NOMO-1 (cell line): ENCODE results near the gene MAPK8.

Experiments used
- DNase-seq, 2 experiments: peaks; one replicate each; lab custom pipeline; 2025; ENCODE audit not compliant: unreplicated experiment in 2 of 2; lab: John Stamatoyannopoulos, UW

Gene MAPK8

DNA sequence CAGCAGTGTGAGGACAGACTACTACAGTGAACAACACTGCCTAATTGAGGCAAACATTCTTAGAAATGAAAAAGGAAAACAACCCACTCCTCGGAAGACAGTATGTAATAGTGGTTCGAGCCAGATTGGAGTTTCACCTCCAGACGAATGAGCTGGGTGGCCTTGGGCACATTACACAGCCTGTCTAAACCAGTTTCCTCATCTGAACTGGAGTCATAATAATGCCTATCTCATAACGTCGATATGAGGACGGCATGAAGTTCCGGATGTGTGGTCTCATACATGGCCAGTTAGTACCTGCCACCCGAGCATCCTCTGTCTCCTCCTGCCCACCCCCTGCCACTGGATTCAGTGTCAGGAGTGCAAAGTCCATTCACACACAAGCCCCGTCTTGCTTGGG is 16.2 kb upstream of the MAPK8 start:
- no peak for DNase-seq

- no peak for DNase-seq
Observed at GRCh38 chr10:48291190-48291589, 15.3 kb upstream of the MAPK8 start.

GRCh38 chr10:48292616-48293015 is 13.9 kb upstream of the MAPK8 start:
- DNase-seq, result no peak

DNA sequence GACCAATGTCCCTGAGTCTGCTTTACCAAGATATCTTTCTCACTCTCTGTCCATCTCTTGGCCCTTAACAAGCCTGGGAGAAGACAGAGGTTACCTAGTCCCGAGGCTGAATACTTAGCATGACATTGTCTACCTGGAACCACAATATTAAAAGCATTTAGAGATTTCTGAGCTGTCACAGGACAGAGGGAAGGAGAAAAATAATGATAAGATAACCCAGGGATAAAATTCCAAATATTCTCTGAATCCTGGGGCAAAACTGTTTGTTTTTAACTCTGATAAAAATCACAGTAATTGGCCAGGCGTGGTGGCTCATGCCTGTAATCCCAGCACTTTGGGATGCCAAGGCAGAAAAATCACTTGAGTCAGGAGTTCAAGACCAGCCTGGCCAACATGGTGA is 12.0 kb upstream of the MAPK8 start:
- no peak for DNase-seq

DNA sequence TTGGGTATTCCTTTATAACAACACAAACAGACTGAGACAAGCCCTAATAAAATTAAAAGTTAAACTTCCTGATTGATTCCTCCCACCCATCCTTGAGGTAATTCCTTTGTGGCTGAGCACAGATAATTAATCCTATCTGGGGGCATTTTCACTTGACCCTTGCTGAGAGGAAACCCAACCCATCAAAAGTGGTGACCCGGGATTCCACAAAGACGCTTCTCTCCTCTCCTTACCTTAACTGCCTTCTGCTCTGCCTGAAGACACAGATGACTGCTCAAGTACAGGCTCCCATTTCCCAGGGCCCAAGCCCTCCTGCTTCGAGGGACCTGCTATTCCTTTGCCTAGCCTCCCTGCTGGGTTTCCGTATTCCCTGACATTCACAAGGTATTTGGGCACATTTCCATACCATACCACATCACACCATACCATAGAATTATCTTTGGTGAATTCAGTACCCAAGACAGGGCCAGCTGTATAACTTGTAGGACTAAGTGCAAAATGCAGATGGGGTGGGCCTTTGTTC is 9.8 kb upstream of the MAPK8 start:
- no peak for DNase-seq

- DNase-seq, result no peak
Observed at GRCh38 chr10:48299066-48299465, 7.4 kb upstream of the MAPK8 start.

DNA sequence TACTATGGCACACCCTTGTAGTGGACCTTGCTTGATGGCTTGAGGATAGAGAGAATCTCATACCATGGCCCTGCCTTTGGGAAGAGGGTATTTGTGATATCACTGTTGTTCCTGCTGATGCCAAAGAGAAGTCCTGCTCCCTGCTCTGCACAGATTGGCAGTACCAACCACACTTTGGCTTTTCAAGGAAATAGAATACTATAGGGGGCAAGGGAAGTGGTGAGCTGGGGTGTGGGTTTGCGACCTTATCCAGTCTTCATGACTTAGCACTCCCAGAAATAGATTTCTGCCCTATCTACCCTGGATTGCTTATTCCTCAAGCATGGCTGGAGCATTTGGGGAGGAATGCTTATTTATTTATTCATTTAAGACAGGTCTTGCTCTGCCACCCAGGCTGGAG is 6.8 kb upstream of the MAPK8 start:
- no peak for DNase-seq

GRCh38 chr10:48300556-48300955 is 5.9 kb upstream of the MAPK8 start:
- no peak for DNase-seq

DNA sequence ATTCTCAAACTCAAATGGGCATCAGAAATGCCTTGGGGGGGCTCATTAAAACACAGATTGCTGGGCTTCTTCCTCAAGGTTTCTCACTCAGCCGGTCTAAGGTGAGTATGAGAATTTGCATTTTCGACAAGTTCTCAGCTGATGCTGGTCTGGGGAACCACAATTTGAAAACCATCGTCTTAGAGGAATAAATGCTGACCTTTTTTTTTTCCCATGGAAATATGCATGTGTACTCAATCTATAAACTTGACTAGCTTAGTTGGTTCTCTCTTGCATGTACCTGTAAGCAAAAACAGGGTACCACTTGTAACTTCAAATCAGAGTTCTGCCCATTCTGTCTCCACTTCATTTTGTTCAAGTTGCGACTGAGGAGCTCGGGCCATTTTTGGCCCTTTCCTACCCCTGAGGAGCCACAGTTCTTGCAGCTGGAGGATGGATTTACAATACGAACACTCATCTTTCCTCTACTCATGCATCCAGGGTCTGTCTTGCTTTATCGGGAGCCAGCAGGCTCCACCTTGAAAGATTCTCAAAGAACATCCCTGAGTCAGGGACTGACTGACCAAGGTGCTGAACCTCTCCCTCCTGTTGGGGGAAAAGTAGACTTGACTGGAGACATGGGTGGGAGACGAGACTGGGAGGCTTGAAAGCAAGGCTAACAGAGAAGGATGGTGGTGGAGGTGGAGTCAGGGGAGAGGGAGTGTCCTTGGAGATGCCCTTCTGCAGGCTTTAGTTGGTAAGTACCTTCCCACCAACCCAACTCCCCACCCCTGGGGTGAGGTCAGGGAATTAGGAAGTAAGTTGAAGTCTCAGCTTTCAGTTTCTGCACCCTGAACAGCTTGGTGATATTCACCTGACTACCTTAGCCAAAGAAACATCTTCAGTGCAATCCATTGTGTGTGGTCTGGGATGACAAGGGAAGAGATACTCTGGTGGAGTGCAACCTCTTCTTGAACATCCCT is 3.7 kb upstream of the MAPK8 start:
- DNase-seq, result no peak

GRCh38 chr10:48305905-48306264 is 592 bp upstream of the MAPK8 start:
- DNase-seq, result no peak

DNA sequence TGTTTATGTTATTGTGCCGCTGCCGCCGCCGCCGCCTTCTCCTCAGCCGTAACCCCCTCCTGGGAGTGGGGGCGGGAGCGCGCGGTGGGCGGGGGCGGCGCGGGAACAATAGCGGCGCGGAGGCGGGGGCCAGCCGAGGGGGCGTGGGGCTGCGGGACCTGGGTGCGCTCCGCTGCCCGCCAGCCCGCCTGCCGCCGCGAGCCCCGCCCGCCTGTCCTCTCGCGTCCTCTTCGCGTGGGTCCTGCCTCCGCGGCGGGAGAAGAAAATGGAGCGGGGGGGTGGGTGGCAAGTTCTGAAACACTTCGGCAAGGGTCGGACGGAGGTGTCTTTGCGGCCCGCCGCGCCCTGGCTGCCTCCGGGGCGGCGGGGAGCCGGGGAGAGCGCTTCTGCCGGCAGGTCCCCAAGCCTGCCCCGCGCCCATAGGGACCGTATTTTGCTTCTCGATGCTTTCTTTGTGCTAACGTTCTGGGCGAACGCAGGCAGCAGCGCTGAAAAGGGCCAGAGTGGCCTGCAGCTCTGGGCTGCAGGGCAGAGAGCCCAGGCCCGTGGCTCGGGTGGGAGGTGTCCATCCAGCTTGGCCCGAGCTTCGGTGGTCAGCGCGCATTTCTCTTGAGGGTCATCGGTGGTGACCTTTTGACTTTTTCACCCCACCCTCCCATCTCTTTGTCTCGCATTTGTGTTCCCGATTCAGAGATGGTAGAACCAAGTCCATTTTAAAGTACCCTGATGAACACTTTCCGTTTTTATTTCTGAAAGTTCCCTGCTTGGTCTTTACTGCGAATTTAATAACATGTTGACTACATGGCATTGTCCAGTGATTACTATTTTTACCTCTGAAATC is 613 bp downstream of the MAPK8 start:
- DNase-seq, result peak; percentile 50 to 57

DNA sequence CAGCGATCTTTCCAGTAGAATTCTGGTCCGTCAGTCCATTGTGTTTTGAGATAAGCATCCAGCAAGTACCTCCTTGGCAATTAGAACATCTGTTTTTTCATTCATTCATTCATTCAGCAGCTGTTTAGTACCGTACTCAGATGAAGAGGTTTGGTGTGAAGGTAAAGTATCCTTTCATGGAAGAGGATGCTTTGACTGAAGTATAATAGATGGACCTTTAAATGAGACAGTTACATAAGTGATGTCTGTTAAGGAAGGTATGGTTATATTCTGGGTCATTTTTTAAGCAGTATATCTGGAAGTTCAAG is 1.2 kb downstream of the MAPK8 start:
- peak in 1 of 2 experiments; percentile 3 for DNase-seq

GRCh38 chr10:48309711-48310226 is 3.3 kb downstream of the MAPK8 start:
- DNase-seq, result peak in 1 of 2 experiments; percentile 3

GRCh38 chr10:48314107-48314506 is 7.6 kb downstream of the MAPK8 start:
- no peak for DNase-seq

DNA sequence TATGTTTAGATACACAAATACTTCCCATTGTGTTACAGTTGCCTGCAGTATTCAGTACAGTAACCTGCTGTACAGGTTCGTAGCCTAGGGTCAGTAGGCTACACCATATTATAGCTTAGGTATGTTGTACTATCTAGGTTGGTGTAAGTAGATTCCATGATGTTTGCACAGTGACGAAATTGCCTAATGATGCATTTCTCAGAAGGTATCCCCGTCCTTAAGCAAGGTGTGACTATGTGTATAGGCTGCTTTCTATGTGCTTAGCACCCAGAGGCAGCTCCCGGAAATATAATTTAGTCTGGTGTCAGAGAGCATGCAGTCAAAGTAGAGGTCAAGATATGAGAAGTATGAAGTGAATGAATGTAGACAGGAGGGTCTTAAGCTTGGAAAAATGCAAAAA is 9.8 kb downstream of the MAPK8 start:
- DNase-seq, result no peak

DNA sequence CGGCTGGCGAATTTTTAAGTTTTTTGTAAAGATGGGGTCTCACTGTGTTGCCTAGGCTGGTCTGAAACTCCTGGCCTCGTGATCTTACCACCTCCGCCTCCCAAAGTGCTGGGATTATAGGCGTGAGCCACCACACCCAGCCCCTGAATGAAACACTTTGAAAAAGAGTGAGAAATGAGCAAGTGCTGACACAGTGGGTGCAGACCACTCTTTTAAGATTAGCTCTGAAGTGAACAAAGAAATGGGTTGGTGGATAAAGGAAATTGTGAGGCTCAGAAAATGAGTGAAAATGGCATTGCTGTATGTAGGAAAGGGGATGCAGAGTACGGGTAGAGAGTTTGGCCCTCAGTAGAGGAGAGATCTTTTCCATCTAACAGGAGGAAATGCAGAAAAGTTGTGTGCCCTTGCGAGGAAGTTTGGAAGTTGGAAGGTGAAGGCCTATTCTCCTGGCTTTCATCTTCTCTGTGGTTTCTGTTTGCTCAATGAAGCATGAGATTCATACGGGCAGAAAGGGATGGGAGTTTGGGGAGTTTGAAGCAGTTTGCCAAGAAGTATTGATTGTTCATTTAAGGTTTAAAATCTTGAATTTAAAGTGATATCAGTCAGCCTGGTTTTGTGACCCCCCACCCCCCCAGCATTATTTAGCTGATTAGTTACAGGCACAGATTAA is 11.0 kb downstream of the MAPK8 start:
- DNase-seq, result no peak

- no peak for DNase-seq
Observed at GRCh38 chr10:48322017-48322416, 15.5 kb downstream of the MAPK8 start.

DNA sequence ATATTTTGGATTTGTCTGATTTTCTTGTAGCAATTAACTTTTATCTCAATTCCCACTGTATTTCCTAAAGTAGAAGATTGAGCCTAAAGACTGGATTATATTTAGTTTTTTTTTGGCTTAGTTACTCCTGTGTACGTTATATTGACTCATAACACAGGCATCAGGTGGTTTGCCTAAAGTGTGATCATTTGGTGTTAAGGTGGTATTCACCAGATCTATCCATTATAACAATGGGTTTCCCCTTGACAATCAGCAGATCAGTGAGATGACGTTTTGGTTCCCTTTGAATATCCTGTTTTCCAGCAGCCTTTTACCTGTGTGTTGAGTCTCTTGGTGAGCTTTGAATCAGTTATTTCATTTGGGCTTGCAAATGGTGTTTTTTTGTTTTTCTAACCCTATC is 18.1 kb downstream of the MAPK8 start:
- no peak for DNase-seq

DNA sequence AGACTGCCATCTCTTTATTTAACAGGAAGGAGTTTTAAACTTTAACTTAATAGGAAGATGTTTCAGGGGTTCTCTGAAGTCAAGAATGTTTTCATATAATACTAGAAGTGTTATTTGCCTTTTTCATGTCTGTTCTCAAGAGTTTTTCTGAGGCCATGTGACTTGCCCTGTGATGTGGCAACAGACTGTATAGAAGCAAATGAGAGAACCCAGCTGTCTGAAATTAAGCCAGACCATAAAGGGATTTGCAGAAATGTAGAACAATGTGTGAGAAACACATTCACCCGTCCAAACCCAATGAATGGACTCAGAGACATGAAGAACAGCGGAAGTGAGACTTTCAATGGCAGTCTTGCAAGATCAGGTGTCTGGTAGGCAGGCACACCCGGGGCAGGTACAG is 23.8 kb downstream of the MAPK8 start:
- no peak for DNase-seq

GRCh38 chr10:48331436-48331835 is 25.0 kb downstream of the MAPK8 start:
- DNase-seq, result no peak
